ENCODE measurements around the gene YY1.
"Not testable (repeated sequence)": the region's sequence is repeated elsewhere in the genome, so short reads cannot be mapped to it uniquely, and the experiment has no call there.

The YY1 gene

GRCh38 chr14:100281286-100282082 is 42.5 kb downstream of the YY1 start:
- H3K4me3 ChIP-seq (ENCODE audit: low read depth, low read length), result no peak overlapping the region
- no peak for DNase-seq (ENCODE audit: low read depth)
- no peak for TF ChIP-seq CTCF (IDR thresholded peaks at IDR 0.05; ENCODE audit: low read depth, low read length)
- TF ChIP-seq MYC (IDR thresholded peaks at IDR 0.05; ENCODE audit: low read depth, low read length), result no peak
- TF ChIP-seq MAX (IDR thresholded peaks at IDR 0.05; ENCODE audit: low read depth, low read length), result no peak
- no peak for TF ChIP-seq POLR2A (IDR thresholded peaks at IDR 0.05; ENCODE audit: extremely low read depth, insufficient read length)

- TF ChIP-seq POLR2A (IDR thresholded peaks at IDR 0.05; ENCODE audit: extremely low read depth, insufficient read length) (no peak), MYC (IDR thresholded peaks at IDR 0.05; ENCODE audit: low read depth, low read length) (no peak), MAX (IDR thresholded peaks at IDR 0.05; ENCODE audit: low read depth, low read length) (no peak), CTCF (IDR thresholded peaks at IDR 0.05; ENCODE audit: low read depth, low read length) (no peak)
- DNase-seq (ENCODE audit: low read depth), result no peak
These were observed 43.1 kb downstream of the YY1 start for GRCh38 chr14:100282083-100282350.

DNA sequence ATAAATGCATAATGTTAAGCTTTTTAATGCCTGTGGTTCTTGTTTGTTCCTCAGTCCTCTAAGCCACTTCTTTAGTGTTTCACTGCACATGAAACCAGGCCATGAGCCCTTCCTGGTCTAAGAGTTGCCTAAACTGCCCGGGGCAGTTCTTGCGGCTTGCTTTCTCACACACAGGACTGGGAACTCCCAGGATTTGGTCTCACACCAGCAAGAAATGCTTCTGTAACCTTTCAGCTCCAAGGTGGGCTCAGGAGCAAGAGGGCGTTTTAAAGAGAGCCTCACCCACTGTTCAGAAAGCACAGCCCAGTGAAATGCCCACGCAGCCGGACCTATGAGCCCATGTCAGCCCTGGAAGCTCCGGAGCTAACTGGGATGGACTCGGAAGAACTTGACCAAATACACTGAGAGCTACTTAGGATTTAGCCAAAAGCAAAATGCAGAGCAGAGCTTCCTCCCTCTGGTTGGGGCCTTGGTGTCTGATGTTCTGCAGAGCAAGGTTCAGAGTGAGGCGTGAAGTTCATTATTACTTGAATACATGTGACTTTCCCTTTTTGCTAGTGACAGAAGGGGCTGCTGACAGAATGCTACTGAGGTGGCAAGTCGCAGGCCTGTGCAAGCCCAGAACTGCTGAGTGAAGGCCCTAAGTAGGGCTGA is 43.9 kb downstream of the YY1 start:
- no peak for DNase-seq (ENCODE audit: low read depth)
- TF ChIP-seq CTCF (IDR thresholded peaks at IDR 0.05; ENCODE audit: low read depth, low read length) (no peak), MYC (IDR thresholded peaks at IDR 0.05; ENCODE audit: low read depth, low read length) (no peak), POLR2A (IDR thresholded peaks at IDR 0.05; ENCODE audit: extremely low read depth, insufficient read length) (no peak), MAX (IDR thresholded peaks at IDR 0.05; ENCODE audit: low read depth, low read length) (no peak)
- no peak overlapping the region for H3K4me3 ChIP-seq (ENCODE audit: low read depth, low read length)

More at GRCh38 chr14:100282083-100282350, 43.1 kb downstream of the YY1 start:
- no peak overlapping the region for H3K4me3 ChIP-seq (ENCODE audit: low read depth, low read length)

- not testable (repeated sequence) for DNase-seq (ENCODE audit: low read depth); H3K4me3 ChIP-seq (ENCODE audit: low read depth, low read length)
These were observed 44.5 kb downstream of the YY1 start for GRCh38 chr14:100283436-100283835.

- H3K4me3 ChIP-seq (ENCODE audit: low read depth, low read length), result no peak overlapping the region
- TF ChIP-seq CTCF (IDR thresholded peaks at IDR 0.05; ENCODE audit: low read depth, low read length) (no peak), MAX (IDR thresholded peaks at IDR 0.05; ENCODE audit: low read depth, low read length) (no peak), MYC (IDR thresholded peaks at IDR 0.05; ENCODE audit: low read depth, low read length) (no peak), POLR2A (IDR thresholded peaks at IDR 0.05; ENCODE audit: extremely low read depth, insufficient read length) (no peak)
- DNase-seq (ENCODE audit: low read depth), result no peak
These were observed 45.3 kb downstream of the YY1 start for GRCh38 chr14:100283984-100284881.
